NCI-H2081 treated with DMSO at 0.1 percent for 48 hours (cell line): ENCODE measurements around the gene RBM19.

ENCODE experiments used
- DNase-seq: peaks from one replicate; lab custom pipeline; 2025; lab: John Stamatoyannopoulos, UW

Gene RBM19

DNA sequence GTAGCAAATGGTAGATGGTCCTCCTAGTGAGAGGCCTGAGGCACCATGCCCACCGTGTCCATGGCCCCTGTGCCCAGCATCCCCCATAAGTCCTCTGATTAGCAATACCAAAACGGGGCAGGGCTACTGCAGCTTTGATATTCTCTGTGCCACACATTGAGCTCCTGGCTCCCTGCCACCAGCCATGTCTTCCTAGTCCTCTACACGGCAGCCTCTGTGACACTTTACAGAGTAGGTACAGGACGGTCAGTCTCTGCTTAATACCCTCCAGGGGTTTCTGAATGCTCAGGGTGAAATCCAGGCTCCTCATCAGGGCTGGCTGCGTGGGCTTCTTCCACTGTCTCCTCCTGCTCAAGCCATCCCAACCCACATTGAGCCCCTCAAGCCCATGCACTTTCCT, 8.0 kb downstream of the RBM19 start:
- DNase-seq: no peak

DNA sequence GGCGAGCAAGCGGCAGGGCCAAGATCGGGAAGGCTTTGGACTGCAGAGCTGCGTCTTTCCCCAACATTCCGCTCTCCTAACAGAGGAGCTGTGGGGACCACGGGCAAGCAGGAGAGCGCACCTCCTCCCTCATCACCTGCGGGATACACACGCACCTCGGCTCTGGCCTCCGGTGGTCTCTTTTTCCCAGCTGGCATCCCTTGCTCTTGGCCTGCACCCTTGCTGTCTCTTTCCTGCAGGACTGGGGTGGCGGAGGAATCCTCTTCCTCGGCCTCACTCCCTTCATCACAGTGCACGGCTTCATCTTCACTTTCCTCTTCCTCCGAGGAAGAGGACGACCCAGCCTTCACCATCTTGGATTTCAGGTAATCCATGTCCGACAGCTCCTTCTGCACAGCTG, 8.5 kb downstream of the RBM19 start:
- no peak for DNase-seq

DNA sequence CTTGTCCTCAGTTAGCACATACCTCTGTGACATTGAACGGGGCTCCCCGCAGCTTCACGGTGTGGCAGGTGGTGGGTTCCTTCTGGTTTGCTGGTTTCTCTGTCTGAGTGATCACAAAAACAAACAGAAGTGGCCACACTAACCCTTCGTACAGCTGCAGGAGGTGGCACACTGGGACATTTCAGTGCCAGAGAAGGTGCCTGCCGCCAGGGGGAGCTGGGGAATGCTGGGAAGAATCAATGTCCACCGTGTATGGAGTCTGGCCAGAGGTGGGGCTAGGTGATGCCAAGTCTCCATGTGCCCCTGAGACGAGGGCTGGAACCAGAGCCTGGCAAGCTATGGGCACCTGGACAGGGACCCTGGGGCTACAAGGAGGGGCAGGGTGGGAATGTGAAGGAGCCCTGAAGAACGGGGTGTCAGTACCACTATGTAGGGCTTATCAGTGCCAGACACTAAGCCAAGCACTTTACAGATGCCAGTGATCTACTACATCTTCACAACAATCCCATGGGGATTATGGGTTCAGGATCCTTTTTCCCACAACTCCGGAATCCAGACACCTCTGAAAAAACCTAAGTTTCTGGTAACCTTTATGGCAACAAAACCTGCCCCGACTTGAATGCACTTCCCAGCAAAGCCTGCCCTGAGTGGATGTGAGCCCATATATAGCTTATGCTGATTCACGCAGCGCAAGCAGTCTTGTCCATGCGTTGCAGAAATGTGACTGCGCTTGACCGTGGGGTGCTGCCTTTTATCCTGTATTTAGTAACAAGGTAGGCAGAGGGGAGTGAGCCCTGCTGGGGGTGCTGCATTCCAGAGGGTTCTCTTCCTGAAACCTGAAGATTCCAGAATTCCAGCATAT, 10.8 kb downstream of the RBM19 start:
- no peak for DNase-seq

DNA sequence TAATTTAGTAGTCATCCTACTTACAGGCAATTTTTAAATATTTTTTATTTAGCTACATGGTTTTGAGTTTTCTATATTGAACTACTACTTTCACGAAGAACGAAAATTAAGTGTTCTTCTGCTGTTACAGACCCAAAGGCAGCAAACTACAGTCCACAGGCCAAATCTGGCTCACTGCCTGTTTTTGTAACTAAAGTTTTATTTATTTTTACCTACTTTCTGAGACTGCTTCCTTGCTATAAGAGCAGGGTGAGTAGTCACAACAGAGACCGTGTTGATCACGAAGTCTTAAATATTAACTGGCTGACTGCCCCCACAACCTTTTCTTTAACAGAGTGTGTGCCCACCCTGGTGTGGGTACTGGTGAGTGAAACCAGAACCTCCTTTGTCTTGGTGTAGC, 11.6 kb downstream of the RBM19 start:
- no peak for DNase-seq

DNA sequence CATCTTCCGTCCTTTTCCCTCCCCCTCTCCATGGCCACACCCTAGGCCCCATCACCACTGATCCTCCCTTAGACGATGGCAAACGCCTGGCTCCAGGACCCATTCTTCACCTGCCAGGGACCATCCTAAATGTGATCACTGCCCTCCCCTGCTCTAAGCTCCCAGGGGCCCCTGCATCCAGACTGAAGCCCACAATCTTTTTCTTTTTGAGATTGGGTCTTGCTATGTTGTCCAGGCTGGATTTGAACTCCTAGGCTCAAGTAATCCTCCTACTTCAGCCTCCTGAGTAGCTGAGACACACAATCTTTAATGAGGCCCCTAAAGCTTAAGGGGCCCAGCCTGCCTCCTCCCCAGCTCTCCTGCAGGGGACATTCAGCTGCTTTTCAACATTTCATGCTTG, 15.3 kb downstream of the RBM19 start:
- no peak for DNase-seq

DNA sequence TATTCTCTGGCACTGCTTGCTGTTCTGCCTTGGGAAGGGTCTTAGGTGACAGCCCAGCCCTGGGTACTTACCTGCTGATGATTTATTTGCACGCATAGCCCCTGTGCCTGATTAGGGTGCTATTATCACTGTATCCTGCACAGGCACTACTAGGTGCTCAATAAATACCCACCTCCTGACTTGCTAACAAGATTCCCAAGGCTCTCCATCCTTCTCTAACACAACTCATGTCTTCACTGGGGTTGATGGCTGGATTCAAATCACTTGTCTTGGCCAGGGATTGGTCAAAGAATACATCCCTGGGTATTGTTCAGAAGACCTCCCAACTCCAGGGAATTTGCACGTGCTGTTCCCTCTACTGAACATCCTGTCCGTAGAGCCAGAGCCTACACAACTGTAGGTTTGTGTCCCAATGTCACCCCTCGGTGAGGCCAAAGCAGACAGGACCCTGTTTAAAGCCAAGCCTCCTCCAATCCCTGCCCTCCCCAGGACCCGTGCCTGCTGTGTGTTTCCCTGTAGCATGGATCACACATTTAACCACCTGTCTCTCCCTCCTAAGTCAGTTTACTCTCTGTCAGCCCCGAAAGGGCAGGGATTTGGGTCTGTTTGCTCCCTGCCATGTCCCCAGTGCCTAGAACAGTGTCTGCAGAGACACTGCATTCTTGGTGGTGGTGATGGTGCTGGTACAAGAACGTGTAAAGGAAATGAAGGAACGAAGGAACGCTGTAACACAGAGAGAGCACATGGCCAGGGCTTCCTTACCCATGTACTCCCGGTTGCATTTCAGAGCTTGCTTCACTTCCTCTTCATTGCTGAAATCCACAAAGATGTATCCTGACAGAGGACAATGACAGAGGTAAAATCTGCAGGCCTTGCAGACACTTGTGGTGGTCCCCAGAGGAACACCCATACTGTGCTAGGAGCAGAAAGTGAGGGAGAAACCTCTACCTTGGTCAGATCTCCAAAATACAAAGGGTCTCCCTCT, 16.5 kb downstream of the RBM19 start:
- no peak for DNase-seq

DNA sequence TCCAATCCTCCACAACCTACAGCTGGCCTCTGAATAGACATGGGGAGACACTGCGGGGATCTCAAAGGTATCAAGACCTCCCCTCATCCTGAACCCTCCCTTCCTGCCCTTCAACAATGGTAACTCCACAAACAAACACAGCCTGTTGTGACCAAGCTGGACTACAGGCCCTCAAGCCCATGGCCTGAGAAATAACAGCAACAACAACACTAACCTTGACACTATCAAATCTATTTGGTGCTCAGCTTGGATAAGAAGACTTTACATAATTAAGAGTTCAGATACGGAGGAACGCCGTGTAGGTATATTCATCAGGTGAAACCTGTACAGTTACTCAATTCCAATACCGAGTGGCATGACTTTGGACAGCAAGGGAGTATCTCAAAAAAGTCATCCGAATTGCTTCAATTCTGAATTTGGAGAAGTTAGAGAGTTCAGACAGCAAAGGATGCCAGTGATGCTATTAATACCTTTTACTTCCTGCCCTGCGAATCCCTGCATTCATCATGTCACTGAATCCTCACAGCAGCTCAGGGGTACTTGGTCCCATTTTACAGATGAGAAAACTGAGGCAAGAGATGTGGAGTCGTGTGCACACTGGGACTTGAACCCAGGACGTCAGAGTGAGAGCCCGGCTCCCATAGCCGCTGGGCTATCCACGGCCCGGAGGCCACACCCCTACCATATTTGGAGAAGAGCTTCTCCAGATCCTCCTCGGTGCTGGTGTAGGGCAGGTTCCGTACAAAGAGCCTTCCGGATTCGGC, 17.8 kb downstream of the RBM19 start:
- no peak for DNase-seq

DNA sequence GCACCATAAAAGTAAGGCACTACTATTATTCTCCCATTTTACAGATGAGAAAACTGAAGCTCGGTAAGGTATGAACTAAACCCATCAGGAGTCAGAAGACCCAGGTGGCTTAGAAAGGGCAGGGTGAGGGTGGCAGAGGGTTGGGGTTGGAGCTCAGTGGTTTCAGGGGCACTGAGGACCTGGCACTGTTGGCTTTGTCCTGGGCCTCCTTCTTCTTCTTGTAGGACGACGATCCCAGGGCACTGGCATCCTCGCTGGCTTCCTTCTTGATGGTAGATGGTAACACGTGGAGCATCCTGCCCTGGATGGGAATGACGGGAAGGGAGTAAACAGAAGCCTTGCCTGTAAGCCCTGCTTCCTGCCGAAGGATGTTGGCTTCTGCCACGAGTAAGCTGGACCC, 19.9 kb downstream of the RBM19 start:
- DNase-seq: no peak

DNA sequence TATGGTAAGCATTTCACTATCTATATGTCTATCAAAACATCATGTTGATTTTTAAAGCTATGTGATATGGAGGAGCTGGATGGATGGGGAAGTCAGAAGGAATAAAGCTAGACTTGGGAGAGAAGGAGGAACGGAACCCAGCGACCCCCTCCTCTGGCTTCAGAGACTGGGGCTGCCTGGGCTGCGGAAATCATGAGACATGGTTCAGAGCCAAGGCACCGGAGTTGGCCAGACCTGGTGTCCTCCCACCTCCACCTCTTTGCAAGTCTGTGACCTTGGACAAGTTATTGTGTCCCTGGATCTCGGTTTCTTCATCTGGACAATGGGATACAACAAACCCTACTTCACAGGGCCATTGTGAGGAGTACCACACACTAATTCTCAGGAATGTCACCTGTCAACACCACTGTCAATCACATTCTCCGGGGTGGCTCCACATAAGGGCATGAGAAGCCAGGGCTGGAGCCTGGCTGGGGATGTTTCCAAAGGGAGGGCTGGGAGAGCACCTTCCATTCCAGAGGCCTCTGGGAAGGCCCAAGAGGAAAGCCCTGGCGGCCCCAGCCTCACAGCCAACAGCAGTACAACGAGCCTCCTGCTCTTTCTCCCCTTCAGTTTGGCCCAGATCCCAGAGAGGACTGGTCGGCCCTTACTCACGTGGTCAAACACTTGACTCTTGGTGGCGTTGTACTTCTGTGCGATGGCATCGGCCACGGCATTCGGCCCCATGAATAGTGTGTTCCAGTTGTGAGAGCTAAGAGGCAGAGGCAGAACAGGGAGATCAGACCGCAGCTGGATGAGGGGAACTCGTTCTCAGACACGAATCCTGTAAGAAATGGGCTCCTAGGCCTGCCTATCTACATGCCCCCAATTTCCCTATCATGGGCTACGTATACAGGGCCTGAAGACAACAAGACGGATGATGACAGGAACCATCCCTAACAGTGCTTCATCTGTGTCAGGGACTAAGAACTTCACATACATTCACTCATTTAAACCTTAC, 20.7 kb downstream of the RBM19 start:
- no peak for DNase-seq

DNA sequence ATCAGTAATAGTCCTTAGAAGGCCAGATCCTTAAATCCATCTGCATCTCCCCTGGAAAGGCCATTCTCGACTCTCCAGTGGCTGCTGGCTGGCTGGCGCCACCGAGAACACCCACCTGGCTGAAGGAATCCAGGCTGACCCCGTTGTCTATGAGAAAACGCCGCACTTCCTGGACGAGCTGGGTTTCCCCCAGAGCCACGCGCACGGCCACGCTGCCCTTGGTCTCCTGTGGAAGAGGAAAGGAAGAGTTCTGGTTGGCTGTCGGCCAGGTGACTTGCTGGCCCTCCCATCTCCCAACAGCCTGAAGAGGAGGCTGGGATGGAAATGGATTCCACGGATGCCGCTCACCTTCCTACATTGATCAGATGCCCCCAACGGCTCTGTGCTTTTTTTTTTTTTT, 23.9 kb downstream of the RBM19 start:
- DNase-seq: no peak

DNA sequence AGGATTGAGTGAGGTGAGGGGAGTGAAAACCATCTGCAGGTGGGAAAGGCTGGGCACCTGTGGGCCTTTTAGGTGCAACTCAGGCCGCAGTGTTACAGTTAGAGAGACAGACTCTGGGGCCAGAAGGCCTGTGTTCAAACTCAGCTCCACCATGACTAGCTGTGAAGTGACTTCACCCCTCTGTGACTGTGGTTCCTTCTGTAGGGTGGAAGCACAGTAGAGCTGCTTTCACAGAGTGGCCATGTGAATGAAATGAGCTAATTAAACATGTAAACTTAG, 25.0 kb downstream of the RBM19 start:
- DNase-seq: no peak

DNA sequence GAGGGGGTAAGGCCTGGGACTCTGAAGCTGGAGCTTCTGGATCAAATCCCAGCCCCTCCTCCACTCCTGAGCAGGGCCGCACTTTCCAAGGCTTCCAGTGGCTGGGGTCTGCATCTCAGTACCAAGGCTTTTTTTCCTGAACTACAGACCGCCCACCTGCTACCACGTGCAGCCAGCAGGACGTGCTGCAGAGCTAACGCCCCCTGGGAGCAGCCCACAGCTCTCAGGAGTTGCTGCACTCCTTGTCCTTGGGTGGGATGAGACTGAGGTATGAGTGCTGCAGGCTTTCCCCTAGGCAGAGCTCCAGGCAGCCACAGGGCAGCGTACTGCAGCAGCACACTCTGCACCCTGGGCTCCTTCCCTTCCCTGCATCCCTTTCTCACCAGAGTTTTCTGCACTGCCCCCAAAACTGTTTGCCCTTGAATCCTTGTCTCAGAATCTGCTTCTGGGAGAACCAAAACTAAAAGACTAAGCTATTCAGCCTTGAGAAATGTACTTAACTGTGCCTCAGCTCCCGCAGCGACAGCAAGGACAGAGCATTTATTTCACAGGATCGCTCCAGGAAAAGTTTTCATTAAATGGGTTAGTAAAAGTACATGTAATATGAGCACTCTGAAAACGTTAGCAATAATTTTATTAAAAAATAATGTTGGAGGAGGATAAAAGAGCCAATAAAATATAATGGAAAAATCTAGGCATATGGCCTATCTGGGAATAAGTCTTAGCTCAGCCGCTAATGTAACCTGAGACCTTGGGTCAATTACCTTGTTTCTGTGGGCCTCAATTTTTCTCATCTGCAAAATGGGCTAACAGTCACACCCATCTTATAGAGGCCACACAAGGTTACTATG, 25.5 kb downstream of the RBM19 start:
- no peak for DNase-seq

DNA sequence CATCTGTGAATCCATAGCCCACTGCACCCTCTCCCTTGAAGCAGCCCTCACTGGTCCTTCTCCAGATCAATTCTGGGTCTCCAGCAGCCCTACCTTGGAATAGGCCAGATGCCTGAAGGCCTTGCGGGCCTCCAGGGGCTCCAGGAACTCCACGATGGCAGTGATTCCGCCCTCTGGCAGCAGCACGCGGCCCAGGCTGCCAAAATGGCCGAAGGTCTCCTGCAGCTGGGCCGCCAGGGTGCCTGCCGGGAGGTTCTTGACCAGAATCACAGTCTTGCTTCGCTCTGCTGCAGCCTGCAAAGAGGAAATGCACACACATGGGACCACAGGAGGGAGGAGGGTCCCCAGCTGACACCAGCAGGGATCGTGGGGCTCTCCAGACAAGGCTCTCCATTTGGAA, 26.3 kb downstream of the RBM19 start:
- DNase-seq: no peak

DNA sequence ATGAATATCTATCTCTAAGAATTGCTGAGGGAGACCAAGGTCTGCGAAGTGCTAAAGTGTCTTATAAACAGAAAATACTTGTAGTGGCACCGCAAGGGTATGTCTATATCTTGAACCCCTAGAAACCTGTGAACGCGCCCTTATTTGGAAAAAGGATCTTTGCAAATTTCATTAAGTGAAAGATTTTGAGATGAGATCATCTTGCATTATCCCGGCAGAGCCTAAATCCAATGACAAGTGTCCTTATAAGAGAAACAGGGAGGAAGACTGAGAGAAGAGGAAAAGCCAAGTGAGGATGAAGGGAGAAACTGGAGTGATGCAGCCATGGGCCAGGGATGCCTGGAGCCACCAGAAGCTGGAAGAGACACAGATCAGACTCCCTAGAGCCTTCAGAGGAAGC, 27.7 kb downstream of the RBM19 start:
- DNase-seq: no peak

DNA sequence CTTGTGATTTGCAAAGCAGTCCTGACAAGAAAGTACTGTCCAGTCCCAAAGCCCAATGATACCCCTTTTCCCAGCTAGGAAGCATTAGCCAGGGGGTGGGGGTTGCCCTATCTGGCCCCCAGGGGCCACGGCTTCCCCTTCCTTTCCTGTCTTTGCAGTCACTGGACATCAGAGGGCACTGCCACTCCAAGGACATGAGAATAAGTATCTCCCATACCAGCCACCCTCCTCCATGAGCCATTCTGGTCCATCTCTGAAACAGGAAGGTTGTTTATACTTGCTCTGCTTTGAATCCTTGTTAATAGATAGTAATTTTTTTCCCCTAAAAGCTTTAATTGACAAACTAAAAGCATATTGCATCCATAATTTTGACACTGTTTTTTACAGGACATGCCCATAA, 29.7 kb downstream of the RBM19 start:
- no peak for DNase-seq

DNA sequence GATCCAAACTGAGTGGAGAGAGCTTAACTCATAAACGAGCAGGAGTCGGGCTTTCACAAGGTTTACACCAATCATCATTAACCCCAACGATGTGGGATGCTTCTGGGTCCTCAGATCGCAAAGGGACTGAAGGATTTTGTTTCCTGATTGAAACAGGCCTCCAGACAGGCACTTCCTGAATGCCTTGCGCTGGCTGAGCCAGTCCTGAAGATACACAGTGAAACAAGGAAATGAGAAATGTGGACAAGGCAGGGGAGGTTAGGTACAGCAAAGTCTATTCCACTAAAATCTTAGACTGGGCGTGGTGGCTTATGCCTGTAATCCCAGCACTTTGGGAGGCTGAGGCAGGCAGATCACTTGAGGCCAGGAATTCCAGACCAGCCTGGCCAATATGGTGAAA, 30.7 kb downstream of the RBM19 start:
- no peak for DNase-seq

DNA sequence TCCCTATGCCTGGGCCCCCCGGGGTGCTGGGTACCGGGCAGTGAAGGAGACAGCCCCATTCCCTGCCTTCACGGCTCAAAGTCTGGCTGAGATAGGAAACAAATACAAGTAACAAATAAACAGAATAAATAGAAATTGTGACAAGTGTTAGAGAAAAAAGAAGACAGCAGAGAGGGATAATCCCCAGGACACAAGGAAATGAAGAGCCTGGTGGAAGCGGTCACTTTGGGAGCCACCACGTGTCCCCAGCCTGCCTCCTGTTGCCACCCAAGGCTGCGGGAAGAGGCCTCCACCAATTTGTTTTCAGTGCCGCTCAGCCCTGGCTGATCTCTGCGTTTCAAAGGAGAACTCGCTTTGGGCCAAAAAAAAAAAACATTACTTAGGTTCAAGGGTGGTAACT, 31.2 kb downstream of the RBM19 start:
- no peak for DNase-seq

DNA sequence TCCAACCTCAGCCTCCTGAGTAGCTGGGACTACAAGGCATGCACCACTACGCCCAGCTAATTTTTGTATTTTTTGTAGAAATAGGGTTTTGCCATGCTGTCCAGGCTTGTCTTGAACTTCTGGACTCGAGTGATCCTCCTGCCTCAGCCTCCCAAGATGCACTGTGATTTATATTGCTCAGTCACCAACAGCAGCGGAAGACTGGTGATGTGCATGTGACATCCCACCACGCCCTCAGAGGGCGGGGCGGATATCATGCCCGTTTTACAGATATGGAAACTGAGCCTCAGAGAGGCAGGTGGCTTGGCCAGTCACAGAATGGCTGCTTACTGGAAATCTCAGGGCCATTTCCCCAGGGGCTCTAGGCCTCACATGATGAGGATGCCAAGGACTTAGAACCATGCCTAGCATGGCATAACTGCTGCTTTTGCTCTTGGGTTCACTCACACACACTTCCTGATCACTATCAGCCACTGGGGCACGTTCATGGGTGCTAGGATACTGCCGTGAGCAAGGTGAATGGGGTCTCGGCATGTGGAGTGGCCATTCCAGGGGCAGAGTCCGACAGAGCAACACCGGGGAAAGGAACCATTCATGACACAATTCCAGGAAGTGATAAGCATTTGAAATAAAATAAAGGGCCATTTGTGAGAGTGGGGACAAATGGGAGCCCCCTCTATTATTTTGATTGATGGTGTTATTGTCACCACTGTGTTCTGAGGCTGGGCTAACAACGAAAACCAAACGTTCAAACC, 31.9 kb downstream of the RBM19 start:
- no peak for DNase-seq

DNA sequence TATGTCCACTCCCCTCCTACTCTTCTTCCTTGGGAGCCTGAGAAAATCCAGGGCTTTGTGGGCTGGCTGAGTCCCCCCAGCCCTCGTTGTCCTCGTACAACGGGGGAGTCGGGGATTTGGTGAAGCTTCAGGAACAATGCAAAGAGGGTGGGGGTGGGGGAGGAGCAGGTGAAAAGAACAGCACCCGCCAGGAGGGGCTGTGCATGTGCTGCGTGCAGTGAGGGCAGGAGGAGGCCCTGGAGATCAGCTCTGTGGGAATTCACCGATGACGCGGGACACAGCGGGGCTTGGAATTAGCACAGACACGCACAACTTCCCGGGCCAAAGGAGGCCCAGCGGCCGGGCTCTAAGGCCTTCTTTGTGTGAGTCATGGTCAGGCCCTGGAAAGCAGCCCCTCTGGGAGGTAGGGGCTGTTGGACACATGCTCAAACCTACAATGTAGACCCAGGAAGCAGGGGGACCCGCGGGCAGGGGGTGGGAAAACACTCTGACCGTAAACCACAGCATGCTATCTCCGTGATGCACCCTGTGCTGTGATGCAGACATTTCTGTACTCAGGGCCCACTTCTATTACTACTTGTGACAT, 32.8 kb downstream of the RBM19 start:
- no peak for DNase-seq
